Esophagus muscularis mucosa (tissue), 4 donors: ENCODE results near the gene ACO2. TPM values are rescaled to one million over a fixed set of nuclear protein-coding genes. Genes with fewer than 3 reads are reported as not detected.

Experiments used
- DNase-seq: peaks from one replicate; pipeline ENCODE4 v3.0.0-alpha.2; 2017; ENCODE audit errors: extremely low spot score
- H3K27ac ChIP-seq, 4 donors: fragments of 200-600 bp; sonication (generic); replicated peaks in 1 of 4; 1 replicate in 3 of 4; 2 replicates in 1 of 4; pipeline ENCODE4 v1.5.1; 2016 to 2019; ENCODE audit warnings: mild to moderate bottlenecking in 1 of 4
- H3K27me3 ChIP-seq, 4 donors: fragments of 200-600 bp; sonication (generic); one replicate each; pipeline versions ENCODE4 v1.5.1 to v1.6.0; 2016 to 2019
- H3K36me3 ChIP-seq, 4 donors: fragments of 200-600 bp; sonication (generic); one replicate each; pipeline ENCODE4 v1.5.1; 2016 to 2019
- H3K4me1 ChIP-seq, 4 donors: fragments of 200-600 bp; sonication (generic); one replicate each; pipeline ENCODE4 v1.5.1; 2016 to 2019
- H3K4me3 ChIP-seq, 4 donors: fragments of 200-600 bp; sonication (generic); 1 replicate in 2 of 4; 2 replicates in 2 of 4; pipeline ENCODE4 v1.5.1; 2016 to 2019; ENCODE audit warnings: mild to moderate bottlenecking in 4 of 4, moderate library complexity in 1 of 4
- H3K9me3 ChIP-seq, 4 donors: fragments of 200-600 bp; sonication (generic); 1 replicate in 3 of 4; 2 replicates in 1 of 4; pipeline ENCODE4 v1.5.1; 2016 to 2019
- EP300 ChIP-seq: sonication (generic); formaldehyde crosslinking; IDR thresholded peaks from one replicate; pipeline ENCODE4 v1.6.1; 2017; ENCODE audit warnings: antibody characterized with exemption
- POLR2A ChIP-seq: fragments of 450-650 bp; IDR thresholded peaks from one replicate; pipeline ENCODE4 v1.6.1; 2017; ENCODE audit warnings: antibody characterized with exemption, moderate library complexity, mild to moderate bottlenecking, low read depth
- POLR2AphosphoS5 ChIP-seq, 2 donors: sonication (generic); formaldehyde crosslinking; IDR thresholded peaks; one replicate each; pipeline ENCODE4 v1.6.1; 2017; ENCODE audit warnings: antibody characterized with exemption in 2 of 2
- WGBS: methylation state at CpG from one replicate; pipeline ENCODE4 v1.1.5; 2018; 5-methylcytosine and 5-hydroxymethylcytosine counted together
- intact Hi-C: fragments of 100-400 bp; cut with DNase I; formaldehyde crosslinking; loops from one replicate; pipeline ENCODE4 v1.15.1; 2023
- total RNA-seq, 4 donors: library from RNA; depleted of rRNA; stranded (reverse); fragments of >200 nt; gene quantifications; one replicate each; pipeline versions ENCODE4 v1.1.0 to v1.2.1, GENCODE V29; 2016
- TF ChIP-seq, protein P1 (sequence below), 3 experiments: fragments of 200-600 bp in 2 of 3; fragments of 450-650 bp in 1 of 3; sonication (generic) in 2 of 3; IDR thresholded peaks; one replicate each; pipeline ENCODE4 v1.5.1; 2017 to 2019; ENCODE audit warnings: antibody characterized with exemption in 3 of 3, mild to moderate bottlenecking in 2 of 3, moderate library complexity in 1 of 3

Gene ACO2
- total RNA-seq, 4 donors from 2014 or later: 141 to 214 (median 166) TPM

- WGBS: 88% methylated on average over 6 of the region's 6 CpGs
- no peaks in the 10 kb centered on the region for H3K9me3 ChIP-seq
- no peak overlapping the region for H3K4me3 ChIP-seq
- H3K36me3 ChIP-seq: peaks cover 0 to 18% (median 3%) of the 10 kb centered on the region in 4 donors
- TF ChIP-seq, protein P1, sequence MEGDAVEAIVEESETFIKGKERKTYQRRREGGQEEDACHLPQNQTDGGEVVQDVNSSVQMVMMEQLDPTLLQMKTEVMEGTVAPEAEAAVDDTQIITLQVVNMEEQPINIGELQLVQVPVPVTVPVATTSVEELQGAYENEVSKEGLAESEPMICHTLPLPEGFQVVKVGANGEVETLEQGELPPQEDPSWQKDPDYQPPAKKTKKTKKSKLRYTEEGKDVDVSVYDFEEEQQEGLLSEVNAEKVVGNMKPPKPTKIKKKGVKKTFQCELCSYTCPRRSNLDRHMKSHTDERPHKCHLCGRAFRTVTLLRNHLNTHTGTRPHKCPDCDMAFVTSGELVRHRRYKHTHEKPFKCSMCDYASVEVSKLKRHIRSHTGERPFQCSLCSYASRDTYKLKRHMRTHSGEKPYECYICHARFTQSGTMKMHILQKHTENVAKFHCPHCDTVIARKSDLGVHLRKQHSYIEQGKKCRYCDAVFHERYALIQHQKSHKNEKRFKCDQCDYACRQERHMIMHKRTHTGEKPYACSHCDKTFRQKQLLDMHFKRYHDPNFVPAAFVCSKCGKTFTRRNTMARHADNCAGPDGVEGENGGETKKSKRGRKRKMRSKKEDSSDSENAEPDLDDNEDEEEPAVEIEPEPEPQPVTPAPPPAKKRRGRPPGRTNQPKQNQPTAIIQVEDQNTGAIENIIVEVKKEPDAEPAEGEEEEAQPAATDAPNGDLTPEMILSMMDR (IDR thresholded peaks at IDR 0.05): no peak
- TF ChIP-seq POLR2A: no peak
- TF ChIP-seq EP300: no peak
- no peak for TF ChIP-seq POLR2AphosphoS5 (IDR thresholded peaks at IDR 0.05)
- no peaks in the 10 kb centered on the region for H3K27me3 ChIP-seq
- no peak for DNase-seq
- intact Hi-C loops: loop anchor here (5.0 kb wide), 1 partner anchor 37 kb away; no protein-coding TSS in a partner anchor
- peaks cover 65 to 97% (median 94%) of the 10 kb centered on the region in 4 donors for H3K4me1 ChIP-seq
- peak overlapping the region; percentile 32 to 95 (median 55) for H3K27ac ChIP-seq
Observed at GRCh38 chr22:41474872-41475451, 6.0 kb downstream of the ACO2 start.

- H3K36me3 ChIP-seq: peaks cover 0 to 12% (median 3%) of the 10 kb centered on the region in 4 donors
- H3K27ac ChIP-seq: peak overlapping the region; percentile 82 to 95 (median 86)
- H3K9me3 ChIP-seq: no peaks in the 10 kb centered on the region
- H3K27me3 ChIP-seq: no peaks in the 10 kb centered on the region
- no peak for DNase-seq
- intact Hi-C loops: no loop called here
- TF ChIP-seq, protein P1 (IDR thresholded peaks at IDR 0.05): no peak
- TF ChIP-seq POLR2A: no peak
- no peak for TF ChIP-seq EP300
- no peak for TF ChIP-seq POLR2AphosphoS5 (IDR thresholded peaks at IDR 0.05)
- 76% methylated on average over 2 of the region's 2 CpGs for WGBS
- peaks cover 69 to 97% (median 94%) of the 10 kb centered on the region in 4 donors for H3K4me1 ChIP-seq
- H3K4me3 ChIP-seq: no peak overlapping the region
Observed at GRCh38 chr22:41478473-41478872, 9.6 kb downstream of the ACO2 start.

DNA sequence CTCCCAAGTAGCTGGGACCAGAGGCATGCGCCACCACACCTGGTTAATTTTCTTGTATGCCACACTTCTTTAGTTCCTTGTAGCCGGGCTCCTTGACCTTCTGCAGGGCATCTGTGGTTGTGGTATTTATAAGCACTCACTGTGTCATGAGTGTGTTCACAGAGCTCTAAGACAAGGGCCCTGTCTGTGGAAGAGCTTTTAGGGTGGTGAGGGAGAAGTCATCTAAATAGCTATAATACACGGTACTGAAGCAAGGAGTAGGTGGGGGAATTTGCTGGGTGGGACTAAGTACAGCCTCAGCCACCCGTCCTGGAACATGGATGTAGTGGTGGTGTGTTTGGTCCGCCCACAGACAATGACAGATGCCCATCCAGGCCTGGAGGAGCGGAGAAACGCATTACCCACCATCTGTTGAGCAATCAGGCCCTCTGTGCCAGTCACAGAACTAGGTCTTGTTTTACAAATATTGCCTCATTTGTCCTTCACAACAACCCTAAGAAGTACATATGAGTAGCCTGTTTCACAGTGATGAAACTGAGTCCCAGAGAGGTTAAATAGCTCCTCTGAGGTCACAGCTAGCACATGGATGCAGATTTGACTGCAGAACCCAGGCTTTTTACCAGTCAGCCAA is 10.1 kb downstream of the ACO2 start:
- intact Hi-C loops: no loop called here
- 66% methylated on average over 7 of the region's 7 CpGs for WGBS
- TF ChIP-seq POLR2AphosphoS5 (IDR thresholded peaks at IDR 0.05) (peak; percentile 17 to 53), EP300 (no peak)
- Histone ChIP-seq H3K9me3 (no peaks in the 10 kb centered on the region), H3K36me3 (peaks cover 0 to 12% (median 3%) of the 10 kb centered on the region in 4 donors), H3K27me3 (no peaks in the 10 kb centered on the region), H3K4me3 (no peak overlapping the region), H3K4me1 (peaks cover 69 to 97% (median 94%) of the 10 kb centered on the region in 4 donors), H3K27ac (peak overlapping the region; percentile 82 to 95 (median 86))
- no peak for DNase-seq

DNA sequence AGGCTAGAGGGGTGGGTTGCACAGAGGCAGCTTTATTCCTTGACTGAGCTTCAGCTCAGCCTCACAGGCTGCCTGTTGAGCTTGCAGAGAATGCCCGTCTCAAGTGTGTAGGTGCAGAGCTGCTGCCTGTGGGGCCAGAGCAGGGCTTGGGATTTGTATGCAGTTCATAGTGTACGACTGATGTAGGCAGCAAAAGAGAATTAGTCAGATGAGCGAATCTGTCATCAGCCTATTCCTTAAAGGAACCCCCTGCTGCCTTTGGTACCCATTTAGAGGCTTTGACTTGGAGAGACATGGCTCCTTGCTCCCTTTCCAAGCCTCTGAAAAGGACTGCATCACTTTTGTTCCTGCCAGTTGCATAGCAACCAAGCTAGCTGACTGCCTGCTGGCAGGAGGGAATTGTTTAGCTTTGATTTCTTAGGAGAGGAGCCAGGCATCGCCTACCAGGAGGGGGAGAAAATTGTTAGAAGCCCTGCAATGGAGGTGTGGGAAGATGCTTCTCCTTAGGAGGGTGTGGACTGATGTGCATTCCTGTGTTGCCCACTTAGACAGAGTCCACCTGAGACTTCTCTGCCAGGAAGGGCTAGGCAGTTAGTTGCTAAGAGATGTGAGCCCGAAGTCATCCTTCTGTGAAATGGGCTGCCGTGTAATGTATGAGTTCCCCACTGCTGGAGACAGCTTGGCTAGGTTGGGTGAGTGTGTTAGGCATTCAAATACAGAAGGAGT is 10.9 kb downstream of the ACO2 start:
- H3K27ac ChIP-seq: peak overlapping the region; percentile 82 to 95 (median 86)
- no peak for DNase-seq
- H3K4me3 ChIP-seq: no peak overlapping the region
- peaks cover 71 to 97% (median 95%) of the 10 kb centered on the region in 4 donors for H3K4me1 ChIP-seq
- whole genome bisulfite sequencing: 34% methylated on average over 6 of the region's 6 CpGs
- TF ChIP-seq EP300 (no peak), POLR2AphosphoS5 (IDR thresholded peaks at IDR 0.05) (peak; percentile 55 to 61)
- TF ChIP-seq, protein P1 (IDR thresholded peaks at IDR 0.05): peak in 1 of 3 experiments; percentile 34
- intact Hi-C loops: loop anchor here (5.0 kb wide), 1 partner anchor 37 kb away; no protein-coding TSS in a partner anchor
- H3K27me3 ChIP-seq: no peaks in the 10 kb centered on the region
- H3K9me3 ChIP-seq: no peaks in the 10 kb centered on the region
- H3K36me3 ChIP-seq: peaks cover 0 to 12% (median 3%) of the 10 kb centered on the region in 4 donors

GRCh38 chr22:41480397-41480735 is 11.4 kb downstream of the ACO2 start:
- peak overlapping the region; percentile 82 to 95 (median 86) for H3K27ac ChIP-seq
- DNase-seq: no peak
- H3K4me1 ChIP-seq: peaks cover 72 to 99% (median 95%) of the 10 kb centered on the region in 4 donors
- TF ChIP-seq, protein P1 (IDR thresholded peaks at IDR 0.05): no peak
- TF ChIP-seq POLR2AphosphoS5 (IDR thresholded peaks at IDR 0.05): peak in 1 of 2 donors; percentile 18
- no peak overlapping the region for H3K4me3 ChIP-seq
- peaks cover 0 to 12% (median 2%) of the 10 kb centered on the region in 4 donors for H3K36me3 ChIP-seq
- intact Hi-C loops: loop anchor here (5.0 kb wide), 1 partner anchor 37 kb away; no protein-coding TSS in a partner anchor
- WGBS: 48% methylated on average over 7 of the region's 7 CpGs
- H3K9me3 ChIP-seq: no peaks in the 10 kb centered on the region
- H3K27me3 ChIP-seq: no peaks in the 10 kb centered on the region
